Type B pancreatic cell (in vitro differentiated cells): ENCODE results near the gene RBM4. TPM values are rescaled to one million over a fixed set of nuclear protein-coding genes. Genes with fewer than 3 reads are reported as not detected.
A peak's percentile ranks its signal among the peaks of the same experiment; 100 is the strongest.
"Not testable (repeated sequence)": the region's sequence is repeated elsewhere in the genome, so short reads cannot be mapped to it uniquely, and the experiment has no call there.

Experiments used
- DNase-seq: peaks from one replicate; pipeline ENCODE4 v3.0.0; 2021; ENCODE audit warnings: mixed read lengths; ENCODE audit not compliant: unreplicated experiment; ENCODE audit errors: extremely low spot score
- H3K27ac Mint-ChIP-seq: 2 replicates; pipeline ENCODE4 v1.8.0; 2021; ENCODE audit warnings: mild to moderate bottlenecking, mixed read lengths
- H3K27me3 Mint-ChIP-seq: 2 replicates; pipeline ENCODE4 v1.8.0; 2021; ENCODE audit warnings: mixed read lengths
- H3K36me3 Mint-ChIP-seq: 2 replicates; pipeline ENCODE4 v1.8.0; 2021; ENCODE audit warnings: mixed read lengths
- H3K4me1 Mint-ChIP-seq: one replicate; pipeline ENCODE4 v1.8.0; 2021; ENCODE audit warnings: mixed read lengths; ENCODE audit not compliant: unreplicated experiment
- H3K4me3 Mint-ChIP-seq: 2 replicates; pipeline ENCODE4 v1.8.0; 2021; ENCODE audit warnings: mild to moderate bottlenecking, mixed read lengths
- H3K9me3 Mint-ChIP-seq: 2 replicates; pipeline ENCODE4 v1.8.0; 2021; ENCODE audit warnings: mixed read lengths
- CTCF ChIP-seq: fragments of 200-600 bp; sonication (generic); conservative IDR thresholded peaks from 2 replicates; pipeline ENCODE4 v1.5.0; 2021; ENCODE audit warnings: antibody characterized with exemption, mild to moderate bottlenecking
- total RNA-seq: library from RNA; stranded (reverse); gene quantifications from 2 replicates; pipeline ENCODE4 v1.2.1, GENCODE V29; 2021; ENCODE audit warnings: low replicate concordance

The RBM4 gene
- total RNA-seq, 1 donor from 2014 or later = 228 TPM

GRCh38 chr11:66637557-66638176 lies 836 bp upstream of the RBM4 start:
- no peak for DNase-seq
- no peaks in the 10 kb centered on the region for H3K27me3 Mint-ChIP-seq
- H3K4me1 Mint-ChIP-seq = peaks cover 40% of the 10 kb centered on the region
- H3K9me3 Mint-ChIP-seq = no peaks in the 10 kb centered on the region
- peaks cover 36% of the 10 kb centered on the region for H3K36me3 Mint-ChIP-seq
- no peak for TF ChIP-seq CTCF
- peak overlapping the region; percentile 99 for H3K4me3 Mint-ChIP-seq
- peak overlapping the region; percentile 99 for H3K27ac Mint-ChIP-seq

- TF ChIP-seq CTCF = peak; percentile 45
- peaks cover 46% of the 10 kb centered on the region for H3K36me3 Mint-ChIP-seq
- H3K9me3 Mint-ChIP-seq = no peaks in the 10 kb centered on the region
- no peaks in the 10 kb centered on the region for H3K27me3 Mint-ChIP-seq
- peak overlapping the region; percentile 99 for H3K27ac Mint-ChIP-seq
- peaks cover 52% of the 10 kb centered on the region for H3K4me1 Mint-ChIP-seq
- peak overlapping the region; percentile 99 for H3K4me3 Mint-ChIP-seq
- no peak for DNase-seq
Observed at GRCh38 chr11:66639066-66639813, 737 bp downstream of the RBM4 start.

- H3K36me3 Mint-ChIP-seq = peaks cover 46% of the 10 kb centered on the region
- not testable (repeated sequence) for DNase-seq, H3K9me3 Mint-ChIP-seq, H3K27me3 Mint-ChIP-seq
- H3K4me1 Mint-ChIP-seq = peaks cover 54% of the 10 kb centered on the region
- peak overlapping the region; percentile 99 for H3K4me3 Mint-ChIP-seq
- H3K27ac Mint-ChIP-seq = peak overlapping the region; percentile 99
Observed at GRCh38 chr11:66639814-66640340, 1.4 kb downstream of the RBM4 start.

GRCh38 chr11:66641834-66642233 lies 3.3 kb downstream of the RBM4 start:
- H3K27ac Mint-ChIP-seq = peak overlapping the region; percentile 5
- DNase-seq = no peak
- no peaks in the 10 kb centered on the region for H3K9me3 Mint-ChIP-seq
- H3K4me3 Mint-ChIP-seq = peak overlapping the region; percentile 99
- no peaks in the 10 kb centered on the region for H3K27me3 Mint-ChIP-seq
- peaks cover 59% of the 10 kb centered on the region for H3K4me1 Mint-ChIP-seq
- TF ChIP-seq CTCF = no peak
- H3K36me3 Mint-ChIP-seq = peaks cover 61% of the 10 kb centered on the region

GRCh38 chr11:66643745-66644437 lies 5.4 kb downstream of the RBM4 start:
- Mint-ChIP-seq H3K4me1 (peaks cover 48% of the 10 kb centered on the region), H3K27me3 (no peaks in the 10 kb centered on the region), H3K36me3 (peaks cover 71% of the 10 kb centered on the region), H3K4me3 (peak overlapping the region; percentile 99), H3K27ac (no peak overlapping the region), H3K9me3 (no peaks in the 10 kb centered on the region)
- no peak for DNase-seq
- no peak for TF ChIP-seq CTCF
